Esophagus squamous epithelium (tissue), 4 donors: ENCODE results near the gene BTNL9.

ENCODE experiments used
- CTCF ChIP-seq, 6 experiments: fragments of 450-650 bp in 4 of 6; fragments of 200-600 bp in 2 of 6; sonication (generic) in 2 of 6; IDR thresholded peaks; one replicate each; pipeline ENCODE4 v1.5.1; 2016 to 2019; ENCODE audit warnings: antibody characterized with exemption in 6 of 6, mild to moderate bottlenecking in 4 of 6, moderate library complexity in 4 of 6
- POLR2A ChIP-seq, 4 donors: fragments of 450-650 bp; IDR thresholded peaks; one replicate each; pipeline ENCODE4 v1.6.1; 2017; ENCODE audit warnings: antibody characterized with exemption in 4 of 4, mild to moderate bottlenecking in 4 of 4, moderate library complexity in 3 of 4

- no peak for TF ChIP-seq CTCF (IDR thresholded peaks at IDR 0.05)
- TF ChIP-seq POLR2A (IDR thresholded peaks at IDR 0.05) = no peak
Observed at GRCh38 chr5:181040631-181040945, 522 bp downstream of the BTNL9 start.
